Measurements from ENCODE around the gene RBPMS2. TPM values are rescaled to one million over a fixed set of nuclear protein-coding genes. Genes with fewer than 3 reads are reported as not detected.
"Not testable (repeated sequence)": the region's sequence is repeated elsewhere in the genome, so short reads cannot be mapped to it uniquely, and the experiment has no call there.

Gene RBPMS2
- 0.06 and 0.08 TPM in 2 replicates for total RNA-seq (2014; rRNA removed; shearing (Covaris generic))

DNA sequence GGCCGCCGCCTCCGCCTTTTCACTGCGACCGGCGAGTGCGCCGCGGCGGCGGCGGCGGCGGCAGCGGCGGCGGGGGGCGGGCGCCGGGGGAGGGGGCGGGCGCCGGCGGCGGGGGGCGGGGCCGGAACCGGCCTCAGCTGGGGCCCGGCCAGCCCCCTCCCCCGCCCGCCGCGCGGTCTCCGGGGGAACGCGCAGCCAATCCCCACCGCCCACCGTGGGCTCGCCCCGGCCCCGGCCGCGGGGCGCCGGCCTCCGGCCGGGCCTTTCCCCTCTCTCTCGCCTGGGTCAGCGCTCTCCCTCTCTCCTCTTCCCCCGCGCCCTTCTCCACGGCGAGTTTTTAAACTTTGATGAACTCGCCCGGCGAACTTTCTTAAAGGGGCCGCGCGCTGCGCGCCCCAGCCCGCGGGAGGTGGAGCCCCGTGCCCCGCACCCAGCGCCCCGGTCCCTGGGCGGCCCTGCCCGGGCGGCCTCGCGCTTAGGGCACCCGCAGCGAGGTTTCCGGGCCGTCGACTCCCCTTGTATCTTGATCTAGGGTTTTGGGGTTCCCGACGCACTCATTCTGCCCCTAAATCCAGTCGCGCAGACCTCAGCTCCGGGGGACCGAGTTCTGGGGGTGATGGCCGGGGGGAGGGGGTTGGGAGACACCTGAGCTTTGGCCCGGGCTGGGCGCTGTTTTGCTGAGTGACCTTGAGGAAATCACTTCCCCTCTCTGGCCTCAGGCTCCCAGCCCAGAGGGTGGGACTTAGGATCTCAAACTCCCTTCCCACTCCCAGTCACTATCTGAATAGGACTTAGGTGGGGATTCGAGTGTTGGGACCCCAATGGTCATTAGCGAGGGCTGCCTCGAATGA, at the start of gene RBPMS2:
Gene RBPMS2 (minus strand): TSS at position 39 of the 851 bp plus-strand sequence. CDS start 270 bp downstream, outside the sequence.
- H3K4me3 ChIP-seq: peak within 1 kb of the TSS; percentile 69
- no peaks in the 10 kb centered on the region for H3K27me3 ChIP-seq
- H3K27ac ChIP-seq: no peak within 1 kb of the TSS
- no peaks in the 10 kb centered on the region for H3K9me3 ChIP-seq (replicated peaks)
- no peaks in the 10 kb centered on the region for H3K36me3 ChIP-seq
- H3K4me1 ChIP-seq: peaks cover 5% of the 10 kb centered on the region; the same call in 1 of the 2 replicates
- peak; percentile 22 to 44 for DNase-seq

DNA sequence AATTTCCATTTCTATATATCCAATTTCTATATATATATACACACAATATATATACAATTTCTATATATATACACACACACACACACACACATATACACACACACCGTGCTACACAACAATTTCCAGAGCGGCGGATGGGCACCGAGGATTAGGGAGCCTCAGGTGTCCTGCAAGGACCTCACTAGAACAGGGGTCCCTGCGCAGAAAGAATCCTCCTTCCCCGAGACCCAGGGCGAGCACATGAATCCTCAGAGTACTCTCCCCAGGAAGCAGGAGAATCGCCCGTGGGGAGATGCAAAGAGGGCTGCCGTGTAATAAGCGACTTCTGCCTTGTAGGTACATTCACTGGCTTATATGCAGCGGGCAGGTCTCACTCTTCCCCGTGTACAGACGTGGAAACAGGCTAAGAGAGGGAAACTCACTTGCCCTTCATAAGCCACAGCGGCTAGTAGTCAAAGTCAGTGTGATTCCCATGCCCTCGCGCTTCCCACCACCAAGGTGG, 49.6 kb upstream of the RBPMS2 start:
- DNase-seq: no peak
- H3K27me3 ChIP-seq: no peaks in the 10 kb centered on the region
- no peaks in the 10 kb centered on the region for H3K36me3 ChIP-seq
- no peaks in the 10 kb centered on the region for H3K9me3 ChIP-seq (replicated peaks)
- H3K4me1 ChIP-seq: no peaks in the 10 kb centered on the region
- peak overlapping the region; percentile 75 for H3K27ac ChIP-seq
- peak overlapping the region; percentile 68 for H3K4me3 ChIP-seq

DNA sequence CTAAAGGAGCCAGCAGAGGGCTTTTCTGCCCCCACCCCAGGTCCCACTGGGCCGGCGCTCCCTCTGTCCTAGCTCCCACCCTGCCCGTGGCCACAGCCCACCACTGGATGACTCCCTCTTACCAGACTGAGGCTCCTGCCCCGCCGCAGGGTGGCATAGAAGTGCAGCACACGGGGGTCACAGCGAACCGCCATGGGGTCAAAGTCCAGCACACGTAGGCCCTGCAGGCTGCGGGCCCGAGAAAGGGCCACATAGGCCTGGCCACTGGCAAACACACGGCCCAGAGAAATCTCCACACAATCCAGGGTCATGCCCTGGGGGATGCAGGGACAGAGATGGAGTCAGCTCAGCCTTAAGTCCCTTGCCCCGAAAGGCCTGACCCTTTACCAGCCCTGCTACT, 41.1 kb upstream of the RBPMS2 start:
- Histone ChIP-seq H3K4me3 (no peak overlapping the region), H3K27me3 (no peaks in the 10 kb centered on the region), H3K27ac (no peak overlapping the region), H3K4me1 (peaks cover 9% of the 10 kb centered on the region), H3K36me3 (no peaks in the 10 kb centered on the region; the same call in 1 of the 2 replicates), H3K9me3 (replicated peaks) (no peaks in the 10 kb centered on the region)
- DNase-seq: no peak

DNA sequence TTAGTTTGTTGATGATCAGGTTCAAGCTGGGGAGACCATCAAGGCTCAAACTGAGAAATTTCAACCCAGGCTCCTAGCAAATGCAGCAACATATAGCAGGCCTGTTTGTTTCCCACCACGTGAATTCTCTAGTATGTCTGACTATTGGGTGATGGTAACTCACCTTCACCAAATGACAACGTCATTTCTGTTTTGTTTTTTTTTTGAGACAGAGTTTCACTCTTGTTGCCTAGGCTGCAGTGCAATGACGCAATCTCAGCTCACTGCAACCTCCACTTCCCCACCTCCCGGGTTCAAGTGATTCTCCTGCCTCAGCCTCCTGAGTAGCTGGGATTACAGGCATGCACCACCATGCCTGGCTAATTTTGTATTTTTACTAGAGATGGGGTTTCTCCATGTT, 39.6 kb upstream of the RBPMS2 start:
- H3K36me3 ChIP-seq; H3K9me3 ChIP-seq (replicated peaks); H3K4me3 ChIP-seq; H3K27ac ChIP-seq; DNase-seq; H3K27me3 ChIP-seq: not testable (repeated sequence)
- H3K4me1 ChIP-seq: peaks cover 13% of the 10 kb centered on the region

DNA sequence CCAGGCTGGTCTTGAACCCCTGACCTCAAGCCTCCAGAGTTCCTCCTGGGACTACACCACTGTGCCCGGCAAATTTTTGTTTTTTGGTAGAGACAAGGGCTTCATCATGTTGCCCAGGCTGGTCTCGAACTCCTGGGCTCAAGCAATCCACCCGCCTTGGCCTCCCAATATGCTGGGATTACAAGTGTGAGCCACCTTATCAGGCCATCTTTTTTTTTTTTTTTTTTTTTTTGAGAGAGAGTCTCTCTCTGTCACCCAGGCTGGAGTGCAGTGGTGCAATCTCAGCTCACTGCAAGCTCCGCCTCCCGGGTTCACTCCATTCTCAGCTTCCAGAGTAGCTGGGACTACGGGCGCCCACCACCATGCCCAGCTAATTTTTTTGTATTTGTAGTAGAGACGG, 38.9 kb upstream of the RBPMS2 start:
- H3K4me1 ChIP-seq: peaks cover 13% of the 10 kb centered on the region
- H3K27ac ChIP-seq; H3K36me3 ChIP-seq; H3K4me3 ChIP-seq; H3K9me3 ChIP-seq (replicated peaks); DNase-seq; H3K27me3 ChIP-seq: not testable (repeated sequence)

- no peak overlapping the region for H3K27ac ChIP-seq
- no peak overlapping the region for H3K4me3 ChIP-seq
- no peaks in the 10 kb centered on the region for H3K27me3 ChIP-seq
- peak; percentile 75 to 76 for DNase-seq
- no peaks in the 10 kb centered on the region for H3K9me3 ChIP-seq (replicated peaks)
- H3K4me1 ChIP-seq: peaks cover 13% of the 10 kb centered on the region
- no peaks in the 10 kb centered on the region for H3K36me3 ChIP-seq
Observed at GRCh38 chr15:64813075-64813474, 37.7 kb upstream of the RBPMS2 start.

GRCh38 chr15:64810497-64811326, 35.3 kb upstream of the RBPMS2 start:
- Histone ChIP-seq H3K36me3 (no peaks in the 10 kb centered on the region), H3K4me3 (no peak overlapping the region), H3K9me3 (replicated peaks) (no peaks in the 10 kb centered on the region), H3K27ac (no peak overlapping the region), H3K4me1 (peaks cover 13% of the 10 kb centered on the region), H3K27me3 (no peaks in the 10 kb centered on the region)
- DNase-seq: no peak

DNA sequence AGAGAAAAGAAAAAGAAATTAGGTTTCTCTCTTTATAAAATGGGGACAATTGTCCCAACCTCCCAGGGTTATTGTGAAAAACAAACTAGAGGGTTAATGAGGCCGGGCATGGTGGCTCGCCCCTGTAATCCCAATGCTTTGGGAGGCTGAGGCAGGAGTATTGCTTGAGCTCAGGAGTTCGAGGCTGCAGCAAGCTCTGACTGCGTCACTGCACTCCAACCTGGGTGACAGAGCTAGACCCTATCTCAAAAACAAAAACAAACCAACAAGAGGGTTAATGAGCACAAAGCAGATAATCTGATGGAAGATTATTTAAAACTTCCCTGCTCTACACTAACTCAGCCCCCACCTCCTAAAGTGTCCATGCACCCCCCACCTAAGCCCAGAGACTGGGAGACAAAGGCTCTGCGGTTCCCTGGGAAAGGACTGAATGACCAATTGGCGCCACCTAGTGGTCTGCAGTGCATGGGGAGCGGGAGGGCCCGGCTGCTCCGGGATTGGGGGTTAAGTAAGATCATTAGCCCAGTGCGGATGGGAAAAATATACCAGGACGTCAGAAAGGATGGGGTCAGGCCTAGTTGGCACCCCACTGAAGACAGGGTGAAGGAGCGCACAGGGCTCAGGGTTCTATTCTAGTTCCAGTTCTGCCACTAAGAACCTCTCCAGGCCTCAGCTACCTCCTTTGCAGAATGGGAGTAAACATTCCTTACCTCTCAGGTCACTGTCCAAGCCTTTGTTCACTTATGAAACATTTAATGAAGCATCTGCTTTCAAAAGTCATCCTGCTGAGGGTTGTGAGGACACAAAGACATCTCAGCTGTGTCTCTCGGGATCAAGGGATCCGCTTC, 34.5 kb upstream of the RBPMS2 start:
- peaks cover 13% of the 10 kb centered on the region for H3K4me1 ChIP-seq
- H3K27ac ChIP-seq: no peak overlapping the region
- no peaks in the 10 kb centered on the region for H3K27me3 ChIP-seq
- no peaks in the 10 kb centered on the region for H3K9me3 ChIP-seq (replicated peaks)
- peak; percentile 75 to 89 for DNase-seq
- no peak overlapping the region for H3K4me3 ChIP-seq
- H3K36me3 ChIP-seq: no peaks in the 10 kb centered on the region

DNA sequence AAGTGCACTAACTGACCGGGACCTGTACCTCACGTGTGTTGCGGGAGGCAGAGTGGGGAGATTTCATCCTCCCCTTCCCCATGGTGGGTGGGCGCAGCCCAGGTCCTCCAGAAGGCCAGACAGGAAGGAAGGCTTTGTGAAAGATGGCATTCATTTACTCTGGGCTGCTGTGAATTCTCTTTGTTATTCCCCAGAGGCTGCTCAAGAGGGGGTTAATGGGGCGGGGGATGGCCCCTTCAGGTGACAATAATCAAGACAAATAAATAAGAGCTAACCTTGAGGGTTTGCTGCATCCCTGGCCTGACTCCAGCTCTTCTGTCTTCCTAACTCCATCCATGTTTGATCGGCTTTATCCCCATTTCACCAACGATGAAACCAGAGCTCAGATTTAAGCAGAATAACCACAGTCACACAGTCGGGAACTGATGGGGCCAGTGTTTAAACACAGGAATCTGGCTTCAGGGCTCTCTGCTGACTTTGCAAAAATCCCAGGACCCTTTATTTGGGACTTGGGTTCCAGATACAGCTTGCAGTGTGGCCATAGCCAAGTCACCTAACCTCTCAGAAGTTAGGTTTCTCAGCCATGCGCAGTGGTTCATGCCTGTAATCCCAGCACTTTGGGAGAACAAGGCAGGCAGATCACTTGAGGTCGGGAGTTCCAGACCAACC, 33.5 kb upstream of the RBPMS2 start:
- Histone ChIP-seq H3K36me3 (no peaks in the 10 kb centered on the region), H3K9me3 (replicated peaks) (no peaks in the 10 kb centered on the region), H3K27ac (no peak overlapping the region), H3K4me1 (peaks cover 13% of the 10 kb centered on the region), H3K4me3 (no peak overlapping the region), H3K27me3 (no peaks in the 10 kb centered on the region)
- DNase-seq: no peak

GRCh38 chr15:64807751-64808222, 32.4 kb upstream of the RBPMS2 start:
- Histone ChIP-seq H3K4me3 (no peak overlapping the region), H3K9me3 (replicated peaks) (no peaks in the 10 kb centered on the region), H3K36me3 (no peaks in the 10 kb centered on the region), H3K4me1 (peaks cover 5% of the 10 kb centered on the region; the same call in 1 of the 2 replicates), H3K27me3 (no peaks in the 10 kb centered on the region), H3K27ac (no peak overlapping the region)
- no peak for DNase-seq

- Histone ChIP-seq H3K4me1 (peaks cover 4% of the 10 kb centered on the region; the same call in 1 of the 2 replicates), H3K36me3 (no peaks in the 10 kb centered on the region), H3K27ac (no peak overlapping the region), H3K4me3 (no peak overlapping the region), H3K27me3 (no peaks in the 10 kb centered on the region), H3K9me3 (replicated peaks) (no peaks in the 10 kb centered on the region)
- no peak for DNase-seq
Observed at GRCh38 chr15:64807051-64807749, 31.8 kb upstream of the RBPMS2 start.

- no peak for DNase-seq
- no peak overlapping the region for H3K27ac ChIP-seq
- H3K27me3 ChIP-seq: no peaks in the 10 kb centered on the region
Observed at GRCh38 chr15:64806509-64806908, 31.1 kb upstream of the RBPMS2 start.

GRCh38 chr15:64804619-64805018, 29.2 kb upstream of the RBPMS2 start:
- Histone ChIP-seq H3K4me1 (no peaks in the 10 kb centered on the region), H3K27ac (no peak overlapping the region), H3K36me3 (no peaks in the 10 kb centered on the region), H3K4me3 (no peak overlapping the region), H3K9me3 (replicated peaks) (no peaks in the 10 kb centered on the region), H3K27me3 (no peaks in the 10 kb centered on the region)
- DNase-seq: no peak

More at GRCh38 chr15:64806509-64806908, 31.1 kb upstream of the RBPMS2 start:
- H3K4me1 ChIP-seq: peaks cover 4% of the 10 kb centered on the region; the same call in 1 of the 2 replicates
- no peak overlapping the region for H3K4me3 ChIP-seq
- no peaks in the 10 kb centered on the region for H3K9me3 ChIP-seq (replicated peaks)
- H3K36me3 ChIP-seq: no peaks in the 10 kb centered on the region

Data from SJCRH30 (cell line).